Measurements from ENCODE around the gene ZSWIM5.

The ZSWIM5 gene

GRCh38 chr1:45023663-45024062, 182.7 kb downstream of the ZSWIM5 start:
- DNase-seq (ENCODE audit: low read depth): no peak

- DNase-seq (ENCODE audit: low read depth): no peak
Measured at GRCh38 chr1:45018599-45019230, 187.7 kb downstream of the ZSWIM5 start.

GRCh38 chr1:45016767-45017166, 189.6 kb downstream of the ZSWIM5 start:
- no peak for DNase-seq (ENCODE audit: low read depth)

GRCh38 chr1:45016090-45016697, 190.2 kb downstream of the ZSWIM5 start:
- DNase-seq (ENCODE audit: low read depth): no peak

- DNase-seq (ENCODE audit: low read depth): no peak
Measured at GRCh38 chr1:45015683-45016082, 190.7 kb downstream of the ZSWIM5 start.

GRCh38 chr1:45014321-45015028, 191.9 kb downstream of the ZSWIM5 start:
- DNase-seq (ENCODE audit: low read depth): peak; percentile 51

- DNase-seq (ENCODE audit: low read depth): no peak
Measured at GRCh38 chr1:45013551-45014209, 192.7 kb downstream of the ZSWIM5 start.

GRCh38 chr1:45012639-45013278, 193.6 kb downstream of the ZSWIM5 start:
- no peak for DNase-seq (ENCODE audit: low read depth)

GRCh38 chr1:45011837-45012638, 194.4 kb downstream of the ZSWIM5 start, which contains the start of gene UROD:
Gene UROD (plus strand): TSS chr1:45012254. CDS start chr1:45012266, 12 bp downstream.
- peak; percentile 82 for DNase-seq (ENCODE audit: low read depth)

- DNase-seq (ENCODE audit: low read depth): no peak
Measured at GRCh38 chr1:45010855-45011811, 195.3 kb downstream of the ZSWIM5 start, which contains the start of gene HECTD3. Gene HECTD3 (minus strand): TSS chr1:45011324. CDS start chr1:45011257, 67 bp downstream.

- DNase-seq (ENCODE audit: low read depth): no peak
Measured at GRCh38 chr1:45009956-45010854, 196.2 kb downstream of the ZSWIM5 start.

- no peak for DNase-seq (ENCODE audit: low read depth)
Measured at GRCh38 chr1:45009296-45009865, 197.0 kb downstream of the ZSWIM5 start.

GRCh38 chr1:45008516-45008915, 197.9 kb downstream of the ZSWIM5 start:
- DNase-seq (ENCODE audit: low read depth): no peak

GRCh38 chr1:45008076-45008475, 198.3 kb downstream of the ZSWIM5 start:
- DNase-seq (ENCODE audit: low read depth): no peak

- no peak for DNase-seq (ENCODE audit: low read depth)
Measured at GRCh38 chr1:45007311-45007710, 199.1 kb downstream of the ZSWIM5 start.

GRCh38 chr1:45005761-45006160, 200.6 kb downstream of the ZSWIM5 start:
- DNase-seq (ENCODE audit: low read depth): no peak

- DNase-seq (ENCODE audit: low read depth): no peak
Measured at GRCh38 chr1:45004281-45004920, 202.0 kb downstream of the ZSWIM5 start.

GRCh38 chr1:45003741-45004140, 202.7 kb downstream of the ZSWIM5 start:
- DNase-seq (ENCODE audit: low read depth): no peak

All from stimulated activated CD8-positive, alpha-beta memory T cell treated with anti-CD3 and anti-CD28 coated beads, Interleukin-7, amount 100 ng/mL, for 24 hours (primary cell).